LoVo (cell line): ENCODE measurements around the gene FHAD1.

Experiments
- DNase-seq: peaks from one replicate; pipeline ENCODE4 v3.0.0-alpha.2; 2016; ENCODE audit warnings: low spot score

The FHAD1 gene

GRCh38 chr1:15326691-15327588 lies 79.9 kb downstream of the FHAD1 start:
- DNase-seq, result no peak

DNA sequence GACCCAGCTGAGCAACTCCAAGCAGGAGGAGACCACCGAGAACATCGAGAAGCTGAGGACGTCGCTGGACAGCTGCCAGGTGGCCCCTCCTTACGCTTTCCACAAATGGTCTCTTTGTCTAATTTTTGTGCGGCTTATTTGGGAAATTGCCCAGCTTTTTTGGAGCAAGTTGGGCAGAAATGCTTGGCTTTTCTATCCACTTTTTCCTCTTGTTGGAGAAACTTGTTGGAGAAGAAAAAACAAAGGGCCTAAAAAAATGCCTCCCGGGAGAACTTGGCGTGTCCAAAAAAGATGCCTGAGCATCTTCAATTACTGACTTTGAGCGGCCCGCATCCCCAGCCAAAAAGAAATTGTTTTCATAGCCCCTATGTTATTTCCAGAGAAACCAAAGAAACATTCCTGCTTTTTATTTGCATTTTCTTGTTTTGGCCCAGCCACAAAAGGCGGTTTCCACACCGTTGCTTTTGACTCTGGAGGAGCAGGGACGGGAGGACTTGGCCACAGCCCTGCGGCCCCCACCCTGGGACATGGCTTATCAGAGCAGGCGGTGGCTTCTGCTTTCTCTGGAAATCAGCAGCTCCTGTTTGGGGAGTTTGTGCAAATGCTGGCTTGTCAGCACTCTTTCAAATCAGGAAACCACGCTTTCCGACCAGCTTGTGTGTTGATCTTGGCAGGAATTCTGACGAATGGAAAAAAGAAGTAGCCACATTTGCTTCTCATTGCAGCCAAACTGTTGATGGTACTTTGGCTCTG lies 81.5 kb downstream of the FHAD1 start:
- DNase-seq, result no peak

DNA sequence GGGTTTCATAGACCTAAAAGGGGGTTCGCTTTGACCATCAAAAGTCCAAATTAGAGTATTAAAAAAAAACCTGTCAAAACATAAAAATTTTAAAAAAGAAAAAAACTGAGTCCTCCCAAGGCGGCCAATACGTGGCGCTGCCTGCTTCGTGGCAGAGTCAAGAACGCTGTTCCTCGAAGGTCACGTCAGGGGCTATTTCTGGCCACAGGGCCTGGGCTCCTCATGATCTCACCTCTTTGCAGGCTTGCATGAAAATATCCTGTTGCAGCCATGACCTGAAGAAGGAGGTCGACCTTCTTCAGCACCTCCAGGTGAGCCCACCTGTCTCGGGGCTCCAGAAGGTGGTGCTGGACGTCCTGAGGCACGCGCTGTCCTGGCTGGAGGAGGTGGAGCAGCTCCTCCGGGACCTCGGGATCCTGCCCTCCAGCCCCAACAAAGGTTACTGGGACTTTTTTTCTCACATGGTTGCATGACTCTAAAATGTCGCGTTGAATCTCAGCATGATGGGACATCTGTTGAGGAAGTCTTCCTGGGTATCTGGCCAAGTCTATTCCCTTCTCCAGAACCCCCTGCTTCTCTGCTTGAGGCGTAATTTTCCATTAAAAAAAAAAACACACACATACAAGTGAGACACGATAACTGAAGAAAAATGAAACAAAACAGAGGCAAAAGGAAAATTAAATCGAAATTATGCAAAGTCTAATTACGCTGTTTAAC lies 82.2 kb downstream of the FHAD1 start:
- DNase-seq, result no peak

DNA sequence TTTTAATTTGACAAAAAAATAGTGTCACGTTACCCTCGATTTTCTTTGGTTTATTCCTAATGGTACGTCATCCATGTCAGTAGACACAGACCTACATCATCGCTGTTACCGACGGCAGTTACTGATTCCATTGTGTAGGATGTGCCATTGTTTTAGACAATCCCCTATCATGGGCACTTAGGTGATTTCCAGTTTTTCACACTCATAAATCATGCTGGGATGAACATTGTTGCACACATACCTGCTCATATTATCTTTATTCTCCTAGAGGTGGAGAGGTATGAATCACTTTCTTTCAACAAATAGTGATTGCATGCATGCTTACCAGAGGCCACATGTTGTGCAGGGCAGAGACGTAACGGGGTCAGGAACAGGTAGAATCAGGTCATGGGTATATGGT lies 83.0 kb downstream of the FHAD1 start:
- no peak for DNase-seq

DNA sequence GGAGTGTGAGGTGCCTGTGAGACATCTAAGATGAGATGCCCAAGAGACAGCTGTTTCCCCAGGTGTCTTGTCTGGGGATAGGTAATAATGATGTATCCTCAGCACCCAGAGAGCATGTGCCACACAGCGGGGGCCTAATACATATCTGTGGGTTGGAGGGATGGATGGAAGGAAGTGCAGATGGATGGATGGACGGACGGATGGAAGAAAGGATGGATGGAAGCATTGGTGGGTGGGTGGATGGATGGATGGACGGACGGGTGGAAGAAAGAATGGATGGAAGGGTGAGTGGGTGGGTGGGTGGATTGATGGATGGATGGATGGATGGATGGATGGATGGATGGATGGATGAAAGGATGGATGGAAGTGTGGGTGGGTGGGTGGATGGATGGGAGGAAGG lies 84.2 kb downstream of the FHAD1 start:
- DNase-seq, result no peak

GRCh38 chr1:15331734-15332133 lies 84.7 kb downstream of the FHAD1 start:
- DNase-seq, result no peak

- DNase-seq, result no peak
Observed at GRCh38 chr1:15332525-15332924, 85.5 kb downstream of the FHAD1 start.

- DNase-seq, result no peak
Observed at GRCh38 chr1:15332952-15333715, 86.1 kb downstream of the FHAD1 start.

GRCh38 chr1:15334995-15335394 lies 88.0 kb downstream of the FHAD1 start:
- no peak for DNase-seq

DNA sequence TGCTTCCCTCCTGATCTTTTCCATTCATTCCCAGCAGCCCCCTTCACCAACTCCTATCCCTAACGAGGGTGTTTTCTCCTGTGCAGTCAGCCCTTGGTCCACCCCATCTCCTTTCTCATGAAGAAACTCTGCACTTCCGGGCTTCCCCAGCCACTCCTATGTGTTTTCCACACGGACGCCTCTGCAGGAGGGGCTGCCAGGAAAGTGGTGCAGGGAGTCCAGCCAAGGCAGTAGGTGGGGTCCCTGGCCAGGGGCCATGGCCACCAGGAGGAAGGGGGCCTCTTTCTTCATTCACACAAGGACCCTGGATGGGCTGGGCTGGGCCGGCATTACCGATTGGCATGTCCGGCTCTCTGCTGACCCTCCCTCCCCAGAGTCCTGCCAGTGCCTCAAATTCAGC lies 89.8 kb downstream of the FHAD1 start:
- no peak for DNase-seq

GRCh38 chr1:15337656-15338402 lies 90.8 kb downstream of the FHAD1 start:
- DNase-seq, result peak; percentile 28

DNA sequence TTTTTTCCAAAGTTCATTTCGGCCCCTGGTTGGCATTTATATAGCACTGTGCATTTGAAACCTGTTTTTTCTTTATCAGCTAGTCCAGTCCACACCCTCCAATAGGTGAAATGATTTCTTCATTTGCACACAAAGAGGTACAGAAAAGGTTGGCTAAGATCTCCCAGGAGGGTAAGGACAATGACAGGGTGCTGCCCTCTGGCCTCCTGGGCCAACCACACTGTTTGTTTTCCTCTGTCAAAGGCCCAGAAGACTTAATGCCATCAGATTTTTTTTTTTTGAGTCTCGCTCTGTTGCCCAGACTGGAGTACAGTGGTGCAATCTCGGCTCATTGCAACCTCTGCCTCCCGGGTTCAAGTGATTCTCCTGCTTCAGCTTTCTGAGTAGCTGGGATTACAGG lies 92.5 kb downstream of the FHAD1 start:
- DNase-seq, result no peak

GRCh38 chr1:15341228-15341627 lies 94.2 kb downstream of the FHAD1 start:
- no peak for DNase-seq

DNA sequence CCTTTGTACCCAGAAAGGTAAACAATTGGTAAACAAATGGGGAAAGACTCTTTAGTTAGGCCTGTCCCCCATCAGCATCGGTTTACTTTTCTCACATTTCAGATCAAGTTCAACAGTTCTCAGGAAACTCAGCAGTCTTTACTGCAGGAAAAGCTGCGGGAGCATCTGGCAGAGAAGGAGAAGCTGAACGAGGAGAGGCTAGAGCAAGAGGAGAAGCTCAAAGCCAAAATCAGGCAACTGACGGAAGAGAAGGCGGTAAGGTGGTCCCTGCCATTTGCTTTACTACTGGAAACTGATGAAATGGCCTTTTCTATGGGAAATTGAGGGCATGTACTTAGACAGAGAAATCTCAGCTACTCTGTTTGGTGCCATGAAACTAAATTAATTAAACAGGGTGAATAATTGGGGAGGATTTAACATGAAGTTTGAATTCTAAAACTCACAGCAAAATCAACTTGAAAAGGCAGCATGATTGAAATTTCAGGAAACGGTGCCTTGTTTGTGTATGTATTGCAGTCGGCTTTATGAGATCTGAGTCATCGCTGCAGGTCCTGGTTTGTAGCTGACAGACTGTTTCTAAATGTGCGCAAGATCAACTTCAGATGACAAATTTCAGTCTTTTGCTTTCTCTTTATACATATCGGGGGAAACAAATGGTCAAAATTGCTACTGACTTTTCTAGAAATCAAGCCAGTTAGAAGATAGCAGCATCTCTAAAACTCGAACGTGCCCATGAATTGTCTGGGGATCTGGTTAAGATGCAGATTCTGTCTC lies 94.8 kb downstream of the FHAD1 start:
- peak; percentile 35 for DNase-seq

DNA sequence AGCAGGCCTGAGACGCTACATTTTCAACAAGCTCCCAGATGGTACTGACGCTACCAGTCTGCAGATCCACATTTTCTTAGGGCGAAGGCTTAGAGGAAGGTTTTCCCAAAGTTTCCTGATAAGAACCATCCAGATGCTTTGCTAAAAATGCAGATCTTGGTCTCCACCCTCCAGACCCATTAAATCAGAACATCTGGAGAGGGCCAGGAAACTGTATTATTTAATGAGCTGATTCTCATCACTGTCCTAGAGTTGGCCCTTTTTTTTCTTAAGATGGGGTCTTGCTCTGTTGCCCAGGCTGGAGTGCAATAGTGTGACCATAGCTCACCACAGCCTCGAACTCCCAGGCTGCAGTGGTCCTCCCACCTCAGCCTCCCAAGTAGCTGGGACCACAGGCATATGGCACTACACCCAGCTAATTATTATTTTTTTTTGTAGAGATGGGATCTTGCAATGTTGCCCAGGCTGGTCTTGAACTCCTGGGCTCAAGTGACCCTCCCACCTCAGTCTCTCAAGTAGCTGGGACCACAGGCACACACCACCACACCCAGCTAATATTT lies 95.5 kb downstream of the FHAD1 start:
- no peak for DNase-seq

GRCh38 chr1:15343099-15343498 lies 96.1 kb downstream of the FHAD1 start:
- no peak for DNase-seq

DNA sequence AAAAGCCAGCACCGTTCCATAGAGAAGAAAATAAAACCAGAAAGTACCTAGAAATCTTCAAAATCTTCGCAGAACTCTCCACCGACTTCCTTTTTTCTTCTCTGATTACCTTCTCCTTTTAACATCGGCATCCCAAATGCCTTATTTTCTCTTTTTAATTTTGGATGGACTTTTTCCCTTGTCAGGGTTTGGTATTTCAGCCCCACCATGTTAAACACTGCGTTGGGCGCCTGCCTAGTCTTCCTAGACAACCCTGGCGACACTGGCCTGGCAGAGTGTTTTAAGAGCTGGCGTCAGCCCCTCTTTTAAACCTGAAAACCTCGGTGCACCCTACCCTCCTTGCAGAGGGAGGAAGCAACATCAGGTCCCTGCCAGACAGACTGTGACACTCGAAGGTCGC lies 96.7 kb downstream of the FHAD1 start:
- no peak for DNase-seq

- no peak for DNase-seq
Observed at GRCh38 chr1:15344380-15344779, 97.4 kb downstream of the FHAD1 start.

- DNase-seq, result no peak
Observed at GRCh38 chr1:15344800-15345704, 98.0 kb downstream of the FHAD1 start.
